ENCODE measurements around the gene FGF3. TPM values are rescaled to one million over a fixed set of nuclear protein-coding genes. Genes with fewer than 3 reads are reported as not detected.

FGF3 gene
- total RNA-seq, 3 donors from 2014 or later: not detected

GRCh38 chr11:69823641-69824265, 4.5 kb upstream of the FGF3 start:
- Histone ChIP-seq H3K4me3 (no peak overlapping the region), H3K27ac (no peak overlapping the region), H3K36me3 (no peaks in the 10 kb centered on the region), H3K27me3 (peaks cover 0 to 56% of the 10 kb centered on the region in 2 donors), H3K4me1 (no peaks in the 10 kb centered on the region), H3K9me3 (peaks cover 3 to 12% of the 10 kb centered on the region in 2 donors)
- intact Hi-C loops (cut with DNase I; ENCODE audit: low total_unique reads): no loop called here
- TF ChIP-seq POLR2A (IDR thresholded peaks at IDR 0.05) (no peak), POLR2AphosphoS5 (IDR thresholded peaks at IDR 0.05) (no peak), CTCF (IDR thresholded peaks at IDR 0.05) (no peak)
- no peak for DNase-seq (ENCODE audit: low spot score in 2 of 2)

GRCh38 chr11:69822676-69823494, 3.7 kb upstream of the FGF3 start:
- no peaks in the 10 kb centered on the region for H3K36me3 ChIP-seq

GRCh38 chr11:69821511-69822040, 2.4 kb upstream of the FGF3 start:
- Histone ChIP-seq H3K27me3 (peaks cover 0 to 78% of the 10 kb centered on the region in 2 donors), H3K4me3 (no peak overlapping the region), H3K4me1 (no peaks in the 10 kb centered on the region), H3K36me3 (no peaks in the 10 kb centered on the region), H3K27ac (no peak overlapping the region), H3K9me3 (no peaks in the 10 kb centered on the region)
- TF ChIP-seq POLR2AphosphoS5 (IDR thresholded peaks at IDR 0.05) (no peak), POLR2A (IDR thresholded peaks at IDR 0.05) (no peak), CTCF (IDR thresholded peaks at IDR 0.05) (no peak)
- intact Hi-C loops (cut with DNase I; ENCODE audit: low total_unique reads): no loop called here
- DNase-seq (ENCODE audit: low spot score in 2 of 2): no peak

More at GRCh38 chr11:69822676-69823494, 3.7 kb upstream of the FGF3 start:
- Histone ChIP-seq H3K4me1 (no peaks in the 10 kb centered on the region), H3K27me3 (peaks cover 0 to 65% of the 10 kb centered on the region in 2 donors), H3K4me3 (no peak overlapping the region), H3K9me3 (peaks cover 3 to 9% of the 10 kb centered on the region in 2 donors), H3K27ac (no peak overlapping the region)
- intact Hi-C loops (cut with DNase I; ENCODE audit: low total_unique reads): no loop called here
- no peak for DNase-seq (ENCODE audit: low spot score in 2 of 2)
- TF ChIP-seq CTCF (IDR thresholded peaks at IDR 0.05) (no peak), POLR2AphosphoS5 (IDR thresholded peaks at IDR 0.05) (no peak), POLR2A (IDR thresholded peaks at IDR 0.05) (no peak)

GRCh38 chr11:69820441-69820840, 1.2 kb upstream of the FGF3 start:
- Histone ChIP-seq H3K27me3 (peaks cover 0 to 89% of the 10 kb centered on the region in 2 donors), H3K4me1 (no peaks in the 10 kb centered on the region), H3K27ac (no peak overlapping the region), H3K4me3 (no peak overlapping the region), H3K36me3 (no peaks in the 10 kb centered on the region), H3K9me3 (no peaks in the 10 kb centered on the region)
- DNase-seq (ENCODE audit: low spot score in 2 of 2): no peak
- intact Hi-C loops (cut with DNase I; ENCODE audit: low total_unique reads): no loop called here
- TF ChIP-seq POLR2A (IDR thresholded peaks at IDR 0.05) (no peak), CTCF (IDR thresholded peaks at IDR 0.05) (no peak), POLR2AphosphoS5 (IDR thresholded peaks at IDR 0.05) (no peak)
